GM18909 (cell line): Measurements from ENCODE around the gene EEF1AKMT4.
"Not testable (repeated sequence)": the region's sequence is repeated elsewhere in the genome, so short reads cannot be mapped to it uniquely, and the experiment has no call there.

Source experiments
- ATAC-seq: cut with Tn5 transposase; IDR thresholded peaks from one replicate; pipeline ENCODE4 v1.9.1; 2021; ENCODE audit warnings: mild to moderate bottlenecking; ENCODE audit not compliant: unreplicated experiment, poor library complexity

EEF1AKMT4 gene

GRCh38 chr3:184258926-184259325 is 9.5 kb downstream of the EEF1AKMT4 start:
- no peak for ATAC-seq

- no peak for ATAC-seq
These were observed 10.0 kb downstream of the EEF1AKMT4 start for GRCh38 chr3:184259396-184259877.

GRCh38 chr3:184259878-184260723 is 10.6 kb downstream of the EEF1AKMT4 start:
- no peak for ATAC-seq

- no peak for ATAC-seq
These were observed 11.3 kb downstream of the EEF1AKMT4 start for GRCh38 chr3:184260724-184261269.

- ATAC-seq = no peak
These were observed 11.9 kb downstream of the EEF1AKMT4 start, which contains the start of gene CAMK2N2 for GRCh38 chr3:184261270-184261853. Gene CAMK2N2, minus strand, starts transcription at chr3:184261553. Its CDS starts 268 bp downstream, at chr3:184261285.

GRCh38 chr3:184261854-184262763 is 12.6 kb downstream of the EEF1AKMT4 start:
- ATAC-seq = no peak

GRCh38 chr3:184262764-184263179 is 13.3 kb downstream of the EEF1AKMT4 start:
- ATAC-seq = no peak

- not testable (repeated sequence) for ATAC-seq
These were observed 17.8 kb downstream of the EEF1AKMT4 start for GRCh38 chr3:184267249-184267648.

- ATAC-seq = no peak
These were observed 22.8 kb downstream of the EEF1AKMT4 start for GRCh38 chr3:184272269-184272668.

GRCh38 chr3:184275381-184275701 is 25.9 kb downstream of the EEF1AKMT4 start:
- no peak for ATAC-seq

- no peak for ATAC-seq
These were observed 26.8 kb downstream of the EEF1AKMT4 start, which contains the start of gene ECE2 for GRCh38 chr3:184275961-184276910. Gene ECE2, plus strand, starts transcription at chr3:184276022. Its CDS starts 132 bp downstream, at chr3:184276154.

GRCh38 chr3:184277366-184277765 is 27.9 kb downstream of the EEF1AKMT4 start:
- ATAC-seq = no peak

GRCh38 chr3:184282941-184283340 is 33.5 kb downstream of the EEF1AKMT4 start:
- ATAC-seq = no peak

GRCh38 chr3:184283681-184284080 is 34.2 kb downstream of the EEF1AKMT4 start:
- no peak for ATAC-seq

GRCh38 chr3:184284696-184285095 is 35.2 kb downstream of the EEF1AKMT4 start:
- no peak for ATAC-seq

- ATAC-seq = no peak
These were observed 40.0 kb downstream of the EEF1AKMT4 start for GRCh38 chr3:184289426-184289938.

- ATAC-seq = no peak
These were observed 40.9 kb downstream of the EEF1AKMT4 start for GRCh38 chr3:184290331-184290730.

- no peak for ATAC-seq
These were observed 41.7 kb downstream of the EEF1AKMT4 start for GRCh38 chr3:184291044-184291737.
